ENCODE measurements around the gene ASF1A.
A peak's percentile ranks its signal among the peaks of the same experiment; 100 is the strongest.
"Not testable (repeated sequence)": the region's sequence is repeated elsewhere in the genome, so short reads cannot be mapped to it uniquely, and the experiment has no call there.

Gene ASF1A

GRCh38 chr6:118893807-118894424, at the start of gene ASF1A:
Gene ASF1A (plus strand): TSS chr6:118894152. CDS start chr6:118894414, 262 bp downstream.
- peak within 1 kb of the TSS; percentile 87 for H3K4me3 ChIP-seq (ENCODE audit: low read length)
- TF ChIP-seq ZNF274 (IDR thresholded peaks at IDR 0.05; ENCODE audit: low read depth, low read length), result no peak

GRCh38 chr6:118844915-118845314, 49.0 kb upstream of the ASF1A start:
- TF ChIP-seq ZNF274 (IDR thresholded peaks at IDR 0.05; ENCODE audit: low read depth, low read length), result no peak

GRCh38 chr6:118853408-118853807, 40.5 kb upstream of the ASF1A start:
- H3K4me3 ChIP-seq (ENCODE audit: low read length), result no peak overlapping the region
- no peak for TF ChIP-seq ZNF274 (IDR thresholded peaks at IDR 0.05; ENCODE audit: low read depth, low read length)

More at GRCh38 chr6:118844915-118845314, 49.0 kb upstream of the ASF1A start:
- peak overlapping the region; percentile 17; the same call in 1 of the 2 replicates for H3K4me3 ChIP-seq (ENCODE audit: low read length)

- no peak overlapping the region for H3K4me3 ChIP-seq (ENCODE audit: low read length)
- no peak for TF ChIP-seq ZNF274 (IDR thresholded peaks at IDR 0.05; ENCODE audit: low read depth, low read length)
Observed at GRCh38 chr6:118856301-118856700, 37.7 kb upstream of the ASF1A start.

- no peak for TF ChIP-seq ZNF274 (IDR thresholded peaks at IDR 0.05; ENCODE audit: low read depth, low read length)
Observed at GRCh38 chr6:118859517-118860064, 34.4 kb upstream of the ASF1A start.

GRCh38 chr6:118860363-118860762, 33.6 kb upstream of the ASF1A start:
- H3K4me3 ChIP-seq (ENCODE audit: low read length), result no peak overlapping the region
- TF ChIP-seq ZNF274 (IDR thresholded peaks at IDR 0.05; ENCODE audit: low read depth, low read length), result no peak

More at GRCh38 chr6:118859517-118860064, 34.4 kb upstream of the ASF1A start:
- H3K4me3 ChIP-seq (ENCODE audit: low read length), result no peak overlapping the region

GRCh38 chr6:118860880-118861279, 33.1 kb upstream of the ASF1A start:
- TF ChIP-seq ZNF274 (IDR thresholded peaks at IDR 0.05; ENCODE audit: low read depth, low read length), result no peak

GRCh38 chr6:118862443-118862842, 31.5 kb upstream of the ASF1A start:
- no peak for TF ChIP-seq ZNF274 (IDR thresholded peaks at IDR 0.05; ENCODE audit: low read depth, low read length)
- H3K4me3 ChIP-seq (ENCODE audit: low read length), result no peak overlapping the region

More at GRCh38 chr6:118860880-118861279, 33.1 kb upstream of the ASF1A start:
- no peak overlapping the region for H3K4me3 ChIP-seq (ENCODE audit: low read length)

GRCh38 chr6:118864341-118865099, 29.4 kb upstream of the ASF1A start:
- H3K4me3 ChIP-seq (ENCODE audit: low read length), result peak overlapping the region; percentile 55; the same call in 1 of the 2 replicates
- no peak for TF ChIP-seq ZNF274 (IDR thresholded peaks at IDR 0.05; ENCODE audit: low read depth, low read length)

GRCh38 chr6:118865100-118865391, 28.9 kb upstream of the ASF1A start:
- H3K4me3 ChIP-seq (ENCODE audit: low read length), result peak overlapping the region; percentile 55; the same call in 1 of the 2 replicates
- no peak for TF ChIP-seq ZNF274 (IDR thresholded peaks at IDR 0.05; ENCODE audit: low read depth, low read length)

GRCh38 chr6:118867181-118867580, 26.8 kb upstream of the ASF1A start:
- H3K4me3 ChIP-seq (ENCODE audit: low read length), result no peak overlapping the region
- no peak for TF ChIP-seq ZNF274 (IDR thresholded peaks at IDR 0.05; ENCODE audit: low read depth, low read length)

- not testable (repeated sequence) for H3K4me3 ChIP-seq (ENCODE audit: low read length)
Observed at GRCh38 chr6:118868901-118869300, 25.1 kb upstream of the ASF1A start.

GRCh38 chr6:118869350-118869749, 24.6 kb upstream of the ASF1A start:
- no peak overlapping the region for H3K4me3 ChIP-seq (ENCODE audit: low read length)
- no peak for TF ChIP-seq ZNF274 (IDR thresholded peaks at IDR 0.05; ENCODE audit: low read depth, low read length)

- no peak for TF ChIP-seq ZNF274 (IDR thresholded peaks at IDR 0.05; ENCODE audit: low read depth, low read length)
Observed at GRCh38 chr6:118869894-118870589, 23.9 kb upstream of the ASF1A start.

More at GRCh38 chr6:118869894-118870589, 23.9 kb upstream of the ASF1A start:
- H3K4me3 ChIP-seq (ENCODE audit: low read length), result no peak overlapping the region
